Activated CD8-positive, alpha-beta T cell treated with anti-CD3 and anti-CD28 coated beads for 36 hours (primary cell): ENCODE data around the gene CGB8. TPM values are rescaled to one million over a fixed set of nuclear protein-coding genes. Genes with fewer than 3 reads are reported as not detected.
"Not testable (repeated sequence)": the region's sequence is repeated elsewhere in the genome, so short reads cannot be mapped to it uniquely, and the experiment has no call there.

Experiments used
- ATAC-seq: fragments of 200-7000 bp; cut with Tn5 transposase; one replicate; pipeline ENCODE4 v1.10.0; 2021; ENCODE audit warnings: mild to moderate bottlenecking, moderate library complexity
- CTCF ChIA-PET: fragments of 350-600 bp; sonication (Branson Sonifier 250); formaldehyde crosslinking; loops from one replicate; lab custom pipeline; 2021; ENCODE audit warnings: antibody characterized with exemption; lab: Charles Lee
- POLR2A ChIA-PET: fragments of 350-600 bp; sonication (Branson Sonifier 250); formaldehyde crosslinking; loops from one replicate; lab custom pipeline; 2021; ENCODE audit warnings: antibody characterized with exemption; lab: Charles Lee
- DNase-seq: peaks from one replicate; pipeline ENCODE4 v3.0.0-alpha.2; 2020
- H3K27ac Mint-ChIP-seq: one replicate; pipeline ENCODE4 v1.8.0; 2021; ENCODE audit warnings: mild to moderate bottlenecking, mixed read lengths
- H3K27me3 Mint-ChIP-seq: one replicate; pipeline ENCODE4 v1.8.0; 2021; ENCODE audit warnings: mixed read lengths
- H3K36me3 Mint-ChIP-seq: one replicate; pipeline ENCODE4 v1.8.0; 2021; ENCODE audit warnings: low read depth, mixed read lengths
- H3K4me1 Mint-ChIP-seq: one replicate; pipeline ENCODE4 v1.8.0; 2021; ENCODE audit warnings: low read depth, mixed read lengths
- H3K4me3 Mint-ChIP-seq: one replicate; pipeline ENCODE4 v1.8.0; 2021; ENCODE audit warnings: mild to moderate bottlenecking, moderate library complexity, mixed read lengths
- H3K9me3 Mint-ChIP-seq: one replicate; pipeline ENCODE4 v1.8.0; 2021; ENCODE audit warnings: mixed read lengths
- CTCF ChIP-seq: fragments of 200-600 bp; IDR thresholded peaks from one replicate; pipeline ENCODE4 v1.8.0; 2022; ENCODE audit warnings: antibody characterized with exemption, mild to moderate bottlenecking
- intact Hi-C: fragments of 100-400 bp; cut with micrococcal nuclease; formaldehyde crosslinking; loops from one replicate; pipeline ENCODE4 v1.10.0; 2022
- total RNA-seq, 2 experiments: library from RNA; stranded (reverse); gene quantifications; one replicate each; pipeline ENCODE4 v1.2.3, GENCODE V29; 2021

CGB8 gene
- total RNA-seq, 2 experiments from 2014 or later, result not detected

- POLR2A ChIA-PET, intact Hi-C loops, H3K27me3 Mint-ChIP-seq, H3K9me3 Mint-ChIP-seq, H3K36me3 Mint-ChIP-seq, CTCF ChIA-PET, H3K27ac Mint-ChIP-seq, H3K4me1 Mint-ChIP-seq, H3K4me3 Mint-ChIP-seq: not testable (repeated sequence)
- DNase-seq (peak; percentile 82), ATAC-seq (peak; percentile 61)
- TF ChIP-seq CTCF, result peak; percentile 72
These were observed 12.1 kb downstream of the CGB8 start, which contains the start of gene CGB1 for GRCh38 chr19:49036815-49037214. Gene CGB1, minus strand, starts transcription at chr19:49036895. Its CDS starts 184 bp downstream, at chr19:49036711.

- H3K4me3 Mint-ChIP-seq, CTCF ChIA-PET, intact Hi-C loops: not testable (repeated sequence)
These were observed 17.1 kb downstream of the CGB8 start, which contains the start of gene CGB2 for GRCh38 chr19:49031642-49032301. Gene CGB2, plus strand, starts transcription at chr19:49031890. Its CDS starts 206 bp downstream, at chr19:49032096.

GRCh38 chr19:49030323-49030722 lies 18.6 kb downstream of the CGB8 start:
- CTCF ChIA-PET, H3K27me3 Mint-ChIP-seq, DNase-seq, H3K4me1 Mint-ChIP-seq, H3K27ac Mint-ChIP-seq, POLR2A ChIA-PET, intact Hi-C loops, H3K4me3 Mint-ChIP-seq, H3K9me3 Mint-ChIP-seq, H3K36me3 Mint-ChIP-seq, ATAC-seq: not testable (repeated sequence)

More at GRCh38 chr19:49031642-49032301, 17.1 kb downstream of the CGB8 start, which contains the start of gene CGB2:
- peak; percentile 66 for TF ChIP-seq CTCF
- H3K9me3 Mint-ChIP-seq, POLR2A ChIA-PET, H3K27ac Mint-ChIP-seq, H3K4me1 Mint-ChIP-seq, H3K36me3 Mint-ChIP-seq, H3K27me3 Mint-ChIP-seq: not testable (repeated sequence)
- peak; percentile 94 for ATAC-seq
- DNase-seq, result peak; percentile 85

- ATAC-seq, intact Hi-C loops, CTCF ChIA-PET: not testable (repeated sequence)
These were observed 19.2 kb downstream of the CGB8 start for GRCh38 chr19:49029749-49030148.

GRCh38 chr19:49028686-49029085 lies 20.2 kb downstream of the CGB8 start:
- H3K4me1 Mint-ChIP-seq, H3K4me3 Mint-ChIP-seq, H3K27me3 Mint-ChIP-seq, intact Hi-C loops, DNase-seq, H3K36me3 Mint-ChIP-seq, CTCF ChIA-PET, H3K27ac Mint-ChIP-seq, H3K9me3 Mint-ChIP-seq, POLR2A ChIA-PET, ATAC-seq: not testable (repeated sequence)

More at GRCh38 chr19:49029749-49030148, 19.2 kb downstream of the CGB8 start:
- H3K9me3 Mint-ChIP-seq, H3K4me3 Mint-ChIP-seq, DNase-seq, POLR2A ChIA-PET, H3K36me3 Mint-ChIP-seq, H3K27me3 Mint-ChIP-seq, H3K27ac Mint-ChIP-seq, H3K4me1 Mint-ChIP-seq: not testable (repeated sequence)

GRCh38 chr19:49025599-49025998 lies 23.3 kb downstream of the CGB8 start:
- POLR2A ChIA-PET, CTCF ChIA-PET, intact Hi-C loops, H3K27me3 Mint-ChIP-seq, H3K9me3 Mint-ChIP-seq, DNase-seq, H3K27ac Mint-ChIP-seq, H3K4me3 Mint-ChIP-seq, H3K36me3 Mint-ChIP-seq, ATAC-seq: not testable (repeated sequence)
- H3K4me1 Mint-ChIP-seq, result peaks cover 12% of the 10 kb centered on the region

GRCh38 chr19:49025088-49025487 lies 23.8 kb downstream of the CGB8 start:
- CTCF ChIA-PET, result not testable (repeated sequence)

GRCh38 chr19:49024233-49024632 lies 24.7 kb downstream of the CGB8 start, which contains the start of gene CGB3:
Gene CGB3, minus strand, starts transcription at chr19:49024333. Its CDS starts 362 bp downstream, at chr19:49023971.
- H3K4me3 Mint-ChIP-seq, DNase-seq, H3K9me3 Mint-ChIP-seq, ATAC-seq, CTCF ChIA-PET, H3K27me3 Mint-ChIP-seq, H3K36me3 Mint-ChIP-seq, POLR2A ChIA-PET, H3K27ac Mint-ChIP-seq, intact Hi-C loops: not testable (repeated sequence)
- peaks cover 16% of the 10 kb centered on the region for H3K4me1 Mint-ChIP-seq

More at GRCh38 chr19:49025088-49025487, 23.8 kb downstream of the CGB8 start:
- DNase-seq, H3K27me3 Mint-ChIP-seq, H3K36me3 Mint-ChIP-seq, H3K9me3 Mint-ChIP-seq, ATAC-seq, POLR2A ChIA-PET, H3K27ac Mint-ChIP-seq, intact Hi-C loops, H3K4me3 Mint-ChIP-seq: not testable (repeated sequence)
- peaks cover 14% of the 10 kb centered on the region for H3K4me1 Mint-ChIP-seq
